D721Med (cell line): Measurements from ENCODE around the gene CSRNP3.

Source experiments
- DNase-seq: peaks from one replicate; pipeline ENCODE4 v3.0.0; 2011; ENCODE audit warnings: low spot score; ENCODE audit not compliant: insufficient read length
- FAIRE-seq: peaks from 2 replicates; lab custom pipeline; 2011; peaks lifted over from hg19 to GRCh38; lab: Jason Lieb, UNC
- TF ChIP-seq, protein P1 (sequence below): IDR thresholded peaks from 2 replicates; pipeline ENCODE4 v1.5.1; 2012; ENCODE audit warnings: mild to moderate bottlenecking, control low read depth; ENCODE audit not compliant: insufficient read depth; ENCODE audit errors: missing control alignments

The CSRNP3 gene

DNA sequence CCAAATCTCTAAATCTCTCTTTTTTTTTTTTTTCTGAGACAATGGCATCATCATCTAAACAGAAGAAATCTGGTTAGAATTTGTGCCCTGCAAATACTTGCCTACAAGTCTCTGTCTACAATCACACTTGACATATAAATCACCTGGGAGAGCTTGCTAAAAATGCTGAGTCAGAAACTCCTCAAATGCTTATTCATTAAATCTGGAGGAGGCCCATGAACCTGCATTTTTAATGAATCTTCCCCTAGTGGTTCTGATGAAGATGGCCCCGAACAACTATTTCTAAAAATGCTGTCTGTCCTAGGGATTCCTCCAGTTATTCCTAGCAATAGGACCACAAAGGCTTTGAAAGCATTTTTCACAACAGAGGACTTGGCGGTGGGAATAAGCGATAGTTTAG is 1.6 kb upstream of the CSRNP3 start:
- TF ChIP-seq, protein P1, sequence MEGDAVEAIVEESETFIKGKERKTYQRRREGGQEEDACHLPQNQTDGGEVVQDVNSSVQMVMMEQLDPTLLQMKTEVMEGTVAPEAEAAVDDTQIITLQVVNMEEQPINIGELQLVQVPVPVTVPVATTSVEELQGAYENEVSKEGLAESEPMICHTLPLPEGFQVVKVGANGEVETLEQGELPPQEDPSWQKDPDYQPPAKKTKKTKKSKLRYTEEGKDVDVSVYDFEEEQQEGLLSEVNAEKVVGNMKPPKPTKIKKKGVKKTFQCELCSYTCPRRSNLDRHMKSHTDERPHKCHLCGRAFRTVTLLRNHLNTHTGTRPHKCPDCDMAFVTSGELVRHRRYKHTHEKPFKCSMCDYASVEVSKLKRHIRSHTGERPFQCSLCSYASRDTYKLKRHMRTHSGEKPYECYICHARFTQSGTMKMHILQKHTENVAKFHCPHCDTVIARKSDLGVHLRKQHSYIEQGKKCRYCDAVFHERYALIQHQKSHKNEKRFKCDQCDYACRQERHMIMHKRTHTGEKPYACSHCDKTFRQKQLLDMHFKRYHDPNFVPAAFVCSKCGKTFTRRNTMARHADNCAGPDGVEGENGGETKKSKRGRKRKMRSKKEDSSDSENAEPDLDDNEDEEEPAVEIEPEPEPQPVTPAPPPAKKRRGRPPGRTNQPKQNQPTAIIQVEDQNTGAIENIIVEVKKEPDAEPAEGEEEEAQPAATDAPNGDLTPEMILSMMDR, result no peak
- DNase-seq, result no peak
- FAIRE-seq, result peak; percentile 53

DNA sequence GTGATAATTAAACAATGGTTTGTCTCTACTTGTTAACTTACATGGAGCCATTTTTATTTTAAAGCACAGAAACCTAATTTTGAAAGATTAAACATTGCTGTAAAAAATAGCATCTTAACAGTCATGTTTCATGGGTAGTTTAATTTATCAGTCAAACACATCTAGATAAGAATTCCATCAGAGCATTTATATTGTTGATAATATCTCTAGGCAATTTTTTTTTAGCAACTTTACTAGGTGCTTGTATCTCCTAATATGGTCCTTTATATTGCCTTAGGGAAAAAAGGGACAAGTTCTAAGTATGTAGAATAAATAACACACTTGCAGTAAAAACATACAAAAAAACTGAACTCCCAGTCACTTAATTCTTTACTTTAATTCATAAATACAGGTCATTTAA is 863 bp downstream of the CSRNP3 start:
- FAIRE-seq, result peak; percentile 67
- TF ChIP-seq, protein P1, result no peak
- DNase-seq, result no peak

DNA sequence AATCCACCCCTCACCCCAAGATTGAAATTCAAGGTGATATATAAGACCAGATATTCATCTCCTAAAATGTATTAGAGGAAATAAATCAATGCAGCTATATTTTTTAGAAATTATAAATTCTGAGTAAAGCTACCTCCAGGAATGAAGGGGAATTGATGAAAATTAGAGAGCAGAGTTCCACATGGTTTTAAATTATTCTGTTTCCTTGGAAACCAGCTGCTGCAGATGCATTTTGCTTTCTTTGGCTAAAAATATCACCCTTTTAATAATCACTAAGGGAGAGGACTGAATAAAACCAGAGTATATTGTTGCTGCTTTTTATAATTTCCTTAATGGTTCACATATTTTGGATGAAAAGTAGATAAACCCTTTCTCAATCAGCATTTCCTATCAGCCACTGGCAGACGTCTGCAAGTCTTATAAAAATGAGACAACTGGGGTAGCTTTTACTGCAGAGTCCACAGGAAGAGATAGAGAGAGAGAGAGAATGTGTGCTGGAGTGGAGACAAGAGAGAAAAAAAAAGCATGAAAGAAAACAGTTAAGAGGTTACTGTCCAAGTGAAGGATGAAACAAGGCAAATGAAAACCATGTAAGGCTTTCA is 2.0 kb downstream of the CSRNP3 start:
- DNase-seq (no peak), FAIRE-seq (peak; percentile 38)
- TF ChIP-seq, protein P1, result no peak

DNA sequence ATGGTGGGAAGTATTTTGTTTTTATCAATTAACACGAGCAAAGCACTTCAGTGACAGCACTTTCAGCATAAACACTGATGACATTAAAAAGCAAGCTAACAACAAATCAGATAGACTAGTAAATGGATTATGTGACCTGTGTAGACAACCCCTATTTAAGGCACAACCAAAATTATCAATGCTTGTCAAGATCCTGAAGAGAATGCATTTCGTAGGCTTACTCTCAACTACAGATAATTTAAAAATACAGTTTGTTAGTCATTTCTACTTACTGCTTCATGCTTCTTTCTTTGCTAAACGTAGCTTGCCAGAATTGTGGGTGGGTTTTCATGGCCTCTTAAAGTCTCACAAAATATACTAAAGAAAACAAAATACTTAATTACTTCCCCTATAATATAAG is 3.4 kb downstream of the CSRNP3 start:
- peak; percentile 46 for FAIRE-seq

DNA sequence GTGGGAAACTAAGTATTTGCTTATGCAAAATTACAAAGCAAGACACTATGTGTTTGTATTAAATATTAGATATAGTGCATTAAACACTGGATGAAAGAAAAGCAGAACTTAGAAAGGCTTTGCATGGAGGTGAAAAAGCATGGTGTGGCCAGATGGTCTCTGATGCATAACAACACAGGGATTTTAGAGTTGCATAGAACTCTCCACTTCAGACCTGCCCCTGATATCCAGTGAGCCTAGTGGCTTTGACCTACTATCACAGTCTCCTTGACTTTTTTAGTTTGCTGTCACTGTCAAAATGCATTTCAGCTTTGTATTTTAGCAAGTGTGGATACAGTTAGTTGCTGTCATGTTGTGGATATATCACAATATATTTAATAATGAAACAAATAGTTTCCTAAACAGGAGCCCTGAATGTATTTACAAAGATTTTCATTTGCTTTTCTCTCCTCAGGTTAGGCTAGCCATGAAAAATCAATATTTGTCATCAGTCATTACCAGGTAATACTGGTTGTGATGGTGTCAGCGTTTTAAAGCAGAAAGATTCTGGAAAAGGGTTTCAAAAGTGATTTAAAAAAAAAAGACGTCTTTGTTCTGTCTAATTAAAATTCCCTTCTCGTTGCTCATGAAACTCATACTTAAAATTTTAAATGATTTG is 5.2 kb downstream of the CSRNP3 start:
- no peak for FAIRE-seq
- TF ChIP-seq, protein P1, result no peak
- no peak for DNase-seq

More for the DNA sequence above, 3.4 kb downstream of the CSRNP3 start:
- no peak for DNase-seq
- TF ChIP-seq, protein P1, result no peak

DNA sequence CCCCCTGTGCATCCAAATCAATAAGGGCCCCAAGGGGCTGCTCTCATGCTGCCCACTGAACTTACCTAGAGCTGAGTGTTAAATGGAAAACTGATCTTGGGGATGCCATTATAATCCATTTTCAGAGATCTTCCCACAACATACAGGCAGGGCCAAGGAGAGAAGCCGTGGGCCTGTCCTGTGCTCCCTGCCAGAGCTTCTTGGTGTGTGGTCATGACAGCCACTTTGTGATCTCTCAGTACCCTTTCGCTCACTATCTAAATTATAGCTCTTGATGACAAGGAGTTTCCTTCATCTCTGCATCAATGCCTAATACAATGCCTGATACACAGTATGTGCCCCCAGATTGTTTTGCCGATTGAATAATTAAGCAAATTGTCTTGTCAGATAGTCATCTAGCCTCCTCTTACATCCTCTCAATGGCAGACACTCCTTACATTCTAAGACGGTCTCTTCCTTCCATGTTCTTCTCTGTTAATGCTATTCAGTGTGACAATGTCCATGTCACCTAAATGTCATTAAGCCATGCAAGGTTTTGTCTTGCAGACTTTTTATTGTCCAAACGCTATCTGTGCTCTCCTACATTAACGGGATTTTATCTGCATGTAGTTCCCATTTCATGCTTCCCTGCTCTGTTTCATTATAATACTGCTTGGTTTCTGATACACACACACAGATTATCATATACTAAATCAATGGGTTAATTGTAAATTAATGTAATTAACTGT is 5.9 kb downstream of the CSRNP3 start:
- DNase-seq, result no peak
- FAIRE-seq, result peak; percentile 90
- TF ChIP-seq, protein P1, result no peak

DNA sequence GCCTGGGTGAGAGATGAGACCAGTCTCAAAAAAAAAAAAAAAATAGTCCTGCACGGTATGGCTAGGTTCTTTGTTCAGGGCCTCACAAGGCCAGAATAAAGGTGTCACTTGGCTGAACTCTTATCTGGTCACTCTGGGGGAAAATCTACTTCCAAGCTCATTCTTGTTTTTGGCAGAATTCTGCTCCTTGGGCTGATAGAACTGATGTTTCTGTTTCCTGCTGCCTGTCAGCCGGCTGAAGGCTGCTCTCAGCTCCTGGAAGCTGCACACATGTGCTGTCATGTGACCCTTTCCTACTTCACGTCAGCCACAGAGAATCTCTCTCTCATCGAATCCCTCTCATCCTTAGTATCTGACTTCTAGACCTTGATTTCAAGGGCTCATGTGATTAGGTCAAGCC is 10.4 kb downstream of the CSRNP3 start:
- FAIRE-seq, result no peak

More for the DNA sequence above, 10.4 kb downstream of the CSRNP3 start:
- no peak for DNase-seq
- TF ChIP-seq, protein P1, result no peak
